ENCODE measurements around the gene HMGXB3.

HMGXB3 gene

DNA sequence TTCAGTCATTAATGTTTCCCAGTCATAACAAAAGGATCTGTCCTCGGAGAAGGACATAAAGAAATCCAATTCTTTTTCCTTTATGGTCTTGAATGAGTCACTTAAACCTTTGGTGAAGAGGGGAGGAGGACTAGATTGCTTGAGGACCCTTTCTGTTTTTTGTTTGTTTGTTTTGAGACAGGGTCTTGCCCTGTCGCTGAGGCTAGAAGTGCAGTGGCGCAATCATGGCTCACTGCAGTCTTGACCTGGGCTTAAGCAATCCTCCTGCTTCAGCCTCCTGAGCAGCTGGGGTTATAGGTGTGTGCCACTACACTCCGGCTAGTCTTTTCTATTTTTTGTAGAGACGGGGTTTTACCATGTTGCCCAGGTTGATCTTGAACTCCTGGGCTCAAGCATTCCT is 12.4 kb upstream of the HMGXB3 start:
- in situ Hi-C loops (cut with MboI; ENCODE audit: low sequenced_read_pairs) = no loop called here

DNA sequence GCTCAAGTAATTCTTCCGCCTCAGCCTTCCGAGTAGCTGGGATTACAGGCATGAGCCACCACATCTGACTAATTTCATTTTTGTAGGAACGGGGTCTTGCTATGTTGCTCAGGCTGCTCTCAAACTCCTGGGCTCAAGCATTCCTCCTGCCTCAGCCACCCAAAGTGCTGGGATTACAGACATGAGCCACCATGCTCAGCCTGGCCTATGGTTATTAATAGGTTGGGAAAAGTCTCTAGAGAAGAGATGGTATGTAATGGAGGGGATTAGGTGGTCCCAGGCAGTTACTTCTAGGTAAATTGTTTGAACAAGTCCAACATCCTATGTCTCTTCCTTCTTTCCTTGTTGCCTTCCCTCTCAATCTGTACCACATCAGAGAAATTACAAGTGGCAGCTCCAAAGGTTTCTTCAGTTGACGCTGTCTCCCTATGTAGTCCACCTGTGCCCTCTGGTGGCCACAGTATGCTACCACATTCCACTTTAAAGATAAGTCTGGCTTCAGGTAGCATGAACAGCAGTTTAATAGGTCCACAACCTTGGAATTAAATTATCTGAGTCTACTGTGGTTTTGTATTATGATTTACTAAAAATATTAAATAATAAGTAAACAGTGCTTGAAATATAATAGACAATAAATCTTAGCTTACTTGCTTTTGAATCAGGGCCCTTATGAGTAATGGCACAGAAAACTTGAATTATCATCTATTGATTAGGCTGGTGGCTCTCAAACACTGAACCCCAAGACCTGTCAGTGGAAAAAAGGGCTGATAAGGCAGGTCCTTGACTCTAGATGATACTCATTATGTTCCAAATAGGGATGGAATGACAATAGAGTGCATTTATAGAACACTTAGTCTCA is 9.8 kb upstream of the HMGXB3 start:
- in situ Hi-C loops (cut with MboI; ENCODE audit: low sequenced_read_pairs) = loop anchor here (10.0 kb wide), 2 partner anchors 156 to 356 kb away; no protein-coding TSS in a partner anchor

DNA sequence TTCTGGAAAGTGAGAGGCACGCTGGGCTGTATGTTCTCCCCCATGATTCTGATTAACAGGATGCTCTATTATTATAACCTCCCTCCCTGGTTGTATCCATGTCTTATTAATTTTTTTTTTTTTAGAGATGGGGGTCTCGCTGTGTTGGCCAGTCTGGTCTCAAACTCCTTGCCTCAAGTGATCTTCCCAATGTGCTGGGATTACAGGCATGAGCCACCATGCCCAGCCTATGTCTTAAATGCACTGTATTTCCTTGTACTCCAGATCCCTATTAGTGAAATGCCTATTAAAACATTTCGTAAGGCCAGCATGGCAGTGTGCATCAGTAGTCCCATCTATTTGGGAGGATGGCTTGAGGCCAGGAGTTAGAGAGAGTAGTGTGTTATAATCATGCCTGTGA is 7.1 kb upstream of the HMGXB3 start:
- in situ Hi-C loops (cut with MboI; ENCODE audit: low sequenced_read_pairs) = loop anchor here (10.0 kb wide), 2 partner anchors 159 to 359 kb away; no protein-coding TSS in a partner anchor

DNA sequence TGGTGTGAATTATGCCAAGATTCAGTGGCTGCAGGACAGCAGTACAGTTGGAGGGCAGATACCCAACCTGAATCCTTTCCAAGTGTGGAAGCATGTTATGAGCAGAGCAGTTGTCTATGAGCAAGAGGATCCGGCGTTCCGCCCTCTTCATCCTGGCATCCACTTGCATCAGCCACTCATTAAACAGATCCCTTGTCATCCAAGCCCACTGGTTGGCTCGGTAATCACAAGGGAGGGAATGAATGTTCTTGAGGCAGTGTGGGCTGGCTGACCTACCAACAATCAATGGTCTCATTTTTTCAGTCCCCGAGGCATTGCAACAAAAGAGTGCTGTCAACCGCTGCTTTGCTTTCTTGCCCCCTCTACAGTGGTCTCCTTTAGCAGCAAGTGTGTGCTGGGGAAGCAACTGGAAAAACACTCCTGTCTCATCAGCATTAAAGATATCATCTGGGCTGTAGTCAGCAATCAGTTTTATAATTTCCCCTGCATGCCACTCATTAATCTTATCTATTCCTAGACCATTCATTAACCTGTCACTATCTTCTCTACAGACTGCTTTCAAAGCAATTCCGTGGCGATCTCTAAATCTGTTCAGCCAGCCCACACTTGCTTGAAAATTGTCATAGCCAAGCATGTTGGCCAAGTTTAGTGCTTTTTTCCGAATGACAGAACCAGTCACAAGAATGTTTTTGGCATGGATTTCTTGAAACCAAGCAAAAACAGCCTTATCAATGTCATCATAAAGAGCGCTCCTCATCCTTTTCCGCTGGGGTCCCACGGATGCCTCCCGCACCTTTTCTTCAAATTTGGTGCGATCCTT is 4.9 kb upstream of the HMGXB3 start:
- in situ Hi-C loops (cut with MboI; ENCODE audit: low sequenced_read_pairs) = loop anchor here (10.0 kb wide), 2 partner anchors 161 to 361 kb away; no protein-coding TSS in a partner anchor

DNA sequence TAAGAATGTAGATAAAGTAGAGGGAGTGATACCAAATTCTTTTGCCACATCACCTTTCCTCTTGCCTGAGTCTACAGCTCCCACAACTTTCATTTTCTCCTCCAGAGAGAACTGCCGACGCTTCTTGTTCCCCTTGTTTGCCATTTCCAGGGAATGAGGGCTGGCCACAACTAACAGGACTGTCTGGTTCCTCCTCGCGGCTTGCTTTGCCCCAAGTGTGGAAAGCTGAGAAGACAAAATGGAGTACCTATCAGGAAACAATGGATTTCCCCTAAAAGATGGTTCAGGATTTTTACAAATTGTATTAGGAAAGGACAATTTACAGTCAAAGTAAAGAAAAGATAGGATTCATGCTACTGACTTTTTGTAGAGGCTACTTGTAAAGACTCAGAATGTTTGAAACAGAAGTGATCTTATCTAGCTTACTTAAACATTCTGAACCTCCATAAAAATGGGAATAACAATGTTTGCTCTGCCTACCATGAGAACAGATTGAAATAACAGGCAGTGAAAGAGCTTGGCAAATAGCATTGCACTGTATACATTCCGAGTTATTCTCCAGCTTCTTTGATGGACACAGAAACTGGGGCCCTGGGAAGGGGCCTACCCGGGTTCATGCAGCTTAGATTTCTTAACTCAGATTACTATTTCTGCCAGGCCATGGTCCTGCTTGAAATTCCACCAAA is 4.2 kb upstream of the HMGXB3 start:
- in situ Hi-C loops (cut with MboI; ENCODE audit: low sequenced_read_pairs) = loop anchor here (10.0 kb wide), 2 partner anchors 162 to 362 kb away; no protein-coding TSS in a partner anchor

DNA sequence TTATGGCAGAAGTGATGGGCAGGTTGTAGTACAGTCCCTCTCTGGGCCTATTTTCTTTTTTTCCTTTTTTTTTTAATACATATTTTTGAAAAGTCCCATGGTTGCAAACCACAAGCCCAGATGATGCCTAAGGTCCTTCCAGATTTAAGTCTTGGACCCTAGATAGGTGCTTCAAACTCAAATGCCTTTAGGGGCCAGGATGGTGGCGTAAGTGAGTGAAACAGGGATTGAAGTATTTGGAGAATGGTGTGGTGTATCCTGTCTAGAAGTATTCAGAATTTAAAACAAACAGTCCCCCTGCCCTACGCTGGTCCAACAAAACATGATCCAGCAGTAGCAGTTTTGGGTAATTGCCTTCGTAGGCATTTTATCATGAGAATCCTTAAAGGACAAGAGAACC is 2.3 kb upstream of the HMGXB3 start:
- in situ Hi-C loops (cut with MboI; ENCODE audit: low sequenced_read_pairs) = loop anchor here (10.0 kb wide), 2 partner anchors 163 to 363 kb away; no protein-coding TSS in a partner anchor

DNA sequence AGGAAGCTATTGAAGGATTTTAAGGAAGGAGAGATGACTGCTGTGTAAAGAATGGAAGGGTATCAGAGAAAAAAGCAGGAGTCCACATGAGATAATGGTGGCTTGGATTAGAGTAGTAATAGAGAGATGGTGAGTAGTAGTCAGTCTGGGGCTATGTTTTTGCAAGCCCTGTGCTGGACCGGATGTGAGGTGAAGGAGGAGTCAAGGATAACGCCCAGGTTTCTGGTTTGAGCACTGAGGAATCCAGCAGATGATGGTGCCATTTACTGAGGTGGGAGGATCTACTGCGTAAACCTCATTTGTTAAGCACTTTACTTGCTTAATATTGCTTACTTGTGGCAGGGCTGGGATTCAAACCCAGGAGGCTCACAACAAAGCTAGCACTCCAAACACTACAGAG is 1.2 kb upstream of the HMGXB3 start:
- in situ Hi-C loops (cut with MboI; ENCODE audit: low sequenced_read_pairs) = loop anchor here (10.0 kb wide), 2 partner anchors 165 to 365 kb away; no protein-coding TSS in a partner anchor

DNA sequence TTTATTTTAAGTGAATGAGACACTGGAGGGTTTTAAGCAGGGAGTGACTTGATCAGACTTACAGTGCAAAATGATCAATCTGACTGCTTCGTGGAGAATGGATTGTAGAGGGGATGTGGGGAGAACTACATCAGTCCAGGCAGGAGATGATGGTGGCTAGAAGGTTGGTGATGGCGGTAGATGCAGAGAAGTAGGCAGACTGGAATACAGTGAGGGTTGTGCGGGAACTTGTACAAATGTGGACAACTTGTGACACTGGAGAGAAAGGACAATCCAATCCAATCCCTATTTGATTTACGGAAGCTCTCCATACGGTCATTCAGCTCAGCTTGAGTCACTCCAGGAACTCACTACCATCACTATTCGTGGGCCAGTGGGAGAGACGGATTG is 678 bp upstream of the HMGXB3 start:
- in situ Hi-C loops (cut with MboI; ENCODE audit: low sequenced_read_pairs) = loop anchor here (10.0 kb wide), 2 partner anchors 165 to 365 kb away; no protein-coding TSS in a partner anchor

DNA sequence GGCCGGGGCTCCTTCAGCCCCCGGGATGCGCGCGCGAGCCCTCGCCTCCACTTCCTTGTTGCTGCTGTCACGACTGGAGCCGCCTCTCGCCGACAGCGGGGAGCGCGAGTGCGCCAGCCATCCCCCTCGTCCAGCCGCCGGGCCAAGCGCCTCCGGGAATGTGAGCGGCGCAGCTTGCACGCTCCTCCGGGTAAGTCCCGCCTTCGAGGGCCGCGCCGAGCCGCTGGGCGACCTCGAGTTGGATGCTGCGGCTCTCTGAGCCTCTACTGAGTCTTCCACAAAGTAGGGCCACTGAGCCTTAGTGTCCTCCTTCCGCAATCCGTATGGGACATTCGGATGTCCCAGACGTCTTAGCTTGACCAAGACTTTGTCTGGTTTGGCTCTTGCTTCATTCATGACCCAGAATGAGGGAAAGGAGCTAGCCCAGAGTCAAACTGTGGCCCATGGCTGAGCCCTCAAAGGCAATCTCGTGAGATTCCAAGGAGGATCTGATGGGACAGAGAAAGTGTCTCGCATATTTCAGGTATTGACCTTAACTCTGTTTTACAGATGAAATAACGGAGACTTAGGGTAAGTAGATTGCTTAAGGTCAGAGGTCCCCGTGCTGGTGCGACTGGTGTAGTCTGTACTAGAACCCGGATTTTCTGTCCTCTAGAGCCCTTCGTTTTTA is 586 bp downstream of the HMGXB3 start:
- in situ Hi-C loops (cut with MboI; ENCODE audit: low sequenced_read_pairs) = no loop called here

DNA sequence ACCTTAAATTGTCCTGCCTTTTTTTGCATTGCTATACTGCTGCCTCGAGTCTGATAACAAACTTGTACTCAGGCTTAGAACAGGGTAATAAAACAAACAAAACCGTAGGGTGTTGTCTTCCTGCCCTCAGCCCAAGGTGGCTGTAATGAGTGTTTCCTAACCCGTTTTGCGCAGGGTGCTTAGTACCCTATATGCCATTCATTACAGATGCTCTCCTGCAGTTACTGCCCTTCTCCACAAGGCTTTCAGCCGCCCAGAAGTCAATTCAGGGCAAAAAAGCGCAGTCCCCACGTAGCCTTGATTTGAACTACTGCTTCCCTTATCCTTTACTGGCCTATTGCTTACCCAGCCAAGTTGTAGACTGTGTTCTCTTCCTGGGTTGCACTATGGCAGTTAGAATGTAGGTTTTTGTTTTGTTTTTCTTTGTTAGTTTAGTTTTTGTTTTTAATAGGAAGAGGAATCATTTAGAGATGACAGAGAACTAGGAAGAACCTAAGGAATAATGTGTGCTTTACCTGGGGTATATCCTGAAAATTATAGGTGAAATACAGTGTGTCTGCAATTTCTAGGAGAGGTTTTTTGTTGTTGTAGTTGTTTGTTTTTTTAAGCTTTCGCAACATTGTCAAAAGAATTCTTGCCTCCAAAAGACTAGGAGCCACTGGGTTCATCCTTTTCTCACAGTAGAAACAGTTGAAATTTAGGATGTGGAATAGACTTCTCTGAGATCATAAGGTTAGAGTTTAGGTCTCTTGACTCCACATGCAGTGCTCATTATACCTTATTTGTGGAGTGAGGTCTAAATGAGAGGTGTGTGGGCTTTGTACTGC is 1.3 kb downstream of the HMGXB3 start:
- in situ Hi-C loops (cut with MboI; ENCODE audit: low sequenced_read_pairs) = no loop called here

DNA sequence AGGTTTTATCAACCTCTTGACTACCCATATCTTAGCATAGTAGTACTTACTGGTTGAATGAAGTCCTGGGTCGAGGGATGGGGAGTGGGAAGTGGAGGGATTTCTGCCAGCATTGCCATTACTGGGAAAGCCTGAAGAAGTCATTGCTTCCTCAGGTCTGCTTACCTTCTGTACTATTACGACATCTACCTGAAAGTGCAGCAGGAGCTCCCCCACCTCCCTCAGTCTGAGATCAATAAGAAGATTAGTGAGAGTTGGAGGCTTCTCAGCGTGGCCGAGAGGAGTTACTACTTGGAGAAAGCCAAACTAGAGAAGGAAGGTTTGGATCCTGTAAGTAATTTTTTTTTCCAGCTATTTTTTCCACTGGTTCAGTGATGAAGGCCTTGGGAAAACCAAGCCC is 5.8 kb downstream of the HMGXB3 start:
- in situ Hi-C loops (cut with MboI; ENCODE audit: low sequenced_read_pairs) = no loop called here

DNA sequence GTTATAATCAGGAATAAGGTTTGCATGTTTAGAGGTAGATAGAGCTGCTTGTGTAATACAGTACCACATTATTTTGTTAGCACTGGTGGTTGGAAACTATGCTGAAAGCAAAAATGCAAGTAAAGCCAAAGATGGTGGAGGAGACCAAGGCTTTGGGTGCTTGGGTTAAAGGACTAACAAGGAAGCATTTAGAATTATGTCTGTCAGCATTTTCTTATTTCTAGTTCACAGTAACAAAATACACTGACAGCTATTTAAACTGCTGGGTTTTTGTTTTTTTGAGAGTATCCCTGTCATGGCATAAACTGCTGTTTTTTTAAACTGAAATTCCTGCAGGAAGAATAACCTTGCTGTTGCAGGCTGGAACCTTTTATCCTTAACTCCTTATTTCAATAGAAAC is 6.5 kb downstream of the HMGXB3 start:
- in situ Hi-C loops (cut with MboI; ENCODE audit: low sequenced_read_pairs) = no loop called here

DNA sequence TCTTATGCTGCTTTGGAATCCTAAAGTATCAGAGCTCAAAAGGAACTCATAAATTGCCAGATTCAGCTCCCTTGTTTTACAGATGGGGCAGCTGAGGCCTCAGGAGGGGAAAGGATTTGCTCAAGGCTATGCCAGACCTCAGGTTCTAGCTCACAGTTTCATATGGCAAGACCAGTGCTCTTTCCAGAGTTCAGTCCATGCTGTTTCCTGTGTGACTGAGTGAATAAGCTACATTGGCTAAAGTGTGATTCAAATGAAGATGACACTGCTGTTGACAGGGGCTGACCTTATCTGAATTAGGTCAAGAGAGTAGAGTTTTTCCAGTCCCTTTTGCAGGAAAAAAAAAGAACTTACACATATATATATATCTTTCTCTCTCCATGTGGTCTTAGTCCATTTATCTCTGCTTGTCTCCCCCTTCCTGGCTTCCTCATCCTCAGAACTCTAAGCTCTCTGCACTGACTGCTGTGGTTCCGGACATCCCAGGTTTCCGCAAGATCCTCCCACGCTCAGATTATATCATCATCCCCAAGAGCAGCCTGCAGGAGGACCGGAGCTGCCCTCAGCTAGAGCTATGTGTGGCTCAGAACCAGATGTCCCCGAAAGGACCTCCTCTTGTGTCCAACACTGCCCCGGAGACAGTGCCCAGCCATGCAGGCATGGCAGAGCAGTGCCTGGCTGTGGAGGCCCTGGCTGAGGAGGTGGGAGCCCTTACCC is 9.3 kb downstream of the HMGXB3 start:
- in situ Hi-C loops (cut with MboI; ENCODE audit: low sequenced_read_pairs) = no loop called here

DNA sequence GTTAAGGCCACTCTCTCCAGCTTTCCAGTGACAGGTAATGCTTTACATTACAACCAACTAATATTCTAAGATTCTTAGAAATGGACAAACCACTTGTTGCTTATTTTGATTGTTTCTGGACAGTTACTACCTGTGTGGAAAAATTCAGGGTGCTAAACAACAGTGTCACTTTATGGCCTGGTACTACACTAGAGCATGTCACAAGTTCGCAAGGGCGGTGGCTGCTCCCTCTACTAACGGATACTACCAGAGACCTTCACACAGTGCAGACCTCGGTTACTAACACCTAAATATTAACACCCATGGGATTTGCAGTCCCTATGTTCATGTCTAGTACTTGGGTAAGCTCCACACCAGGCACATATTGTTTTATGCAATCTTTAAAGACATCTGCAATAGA is 13.4 kb downstream of the HMGXB3 start:
- in situ Hi-C loops (cut with MboI; ENCODE audit: low sequenced_read_pairs) = no loop called here

DNA sequence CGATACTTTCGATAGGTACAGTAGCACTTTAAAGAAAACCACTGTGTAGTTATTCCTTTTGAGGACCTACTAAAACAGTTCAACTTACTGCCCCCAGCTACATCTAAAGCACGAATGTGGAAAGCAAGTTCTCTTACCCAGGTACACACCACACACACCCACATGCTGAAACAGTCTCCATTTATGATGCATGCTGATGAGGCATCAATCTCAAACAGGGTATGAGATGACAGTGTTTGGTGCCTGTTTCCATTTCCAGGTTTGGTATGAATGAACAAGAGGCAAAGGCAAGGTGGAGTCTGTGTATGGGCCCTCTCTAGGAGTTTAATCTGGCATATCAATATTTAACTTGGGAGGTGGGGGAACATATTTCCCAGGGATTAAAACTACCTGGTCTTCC is 13.9 kb downstream of the HMGXB3 start:
- in situ Hi-C loops (cut with MboI; ENCODE audit: low sequenced_read_pairs) = no loop called here

DNA sequence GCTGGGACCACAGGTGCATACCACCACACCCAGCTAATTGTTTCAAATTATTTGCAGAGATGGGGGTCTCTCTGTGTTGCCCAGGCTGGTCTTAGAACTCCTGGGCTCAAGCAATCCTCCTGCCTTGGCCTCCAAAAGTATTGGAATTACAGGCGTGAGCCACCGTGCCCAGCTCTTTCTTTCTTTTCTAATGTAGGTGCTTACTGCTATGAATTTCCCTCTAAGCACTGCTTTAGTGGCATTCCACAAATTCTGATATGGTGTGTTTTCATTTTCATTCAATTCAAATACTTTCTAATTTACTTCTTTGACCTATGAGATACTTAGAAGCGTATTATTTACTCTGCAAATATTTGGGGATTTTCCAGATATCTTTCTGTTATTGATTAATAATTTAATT is 14.9 kb downstream of the HMGXB3 start:
- in situ Hi-C loops (cut with MboI; ENCODE audit: low sequenced_read_pairs) = no loop called here

DNA sequence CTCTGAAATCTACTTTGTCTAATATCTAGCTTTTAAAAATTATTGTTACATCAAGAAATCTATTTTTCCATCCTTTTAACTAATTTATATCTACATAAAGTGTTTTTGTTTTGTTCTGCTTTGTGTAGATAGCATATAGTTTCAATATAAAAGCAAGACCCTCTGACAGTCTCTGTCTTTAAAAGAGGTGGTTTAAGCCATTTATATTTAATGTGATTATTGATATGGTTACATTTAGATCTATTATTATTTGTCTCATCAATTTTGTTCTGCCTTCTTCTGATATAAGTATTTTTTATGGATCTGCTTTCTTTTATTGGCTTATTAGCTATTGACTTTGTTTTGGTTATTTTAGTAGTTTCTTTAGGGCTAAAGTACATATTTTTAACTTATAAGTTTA is 16.0 kb downstream of the HMGXB3 start:
- in situ Hi-C loops (cut with MboI; ENCODE audit: low sequenced_read_pairs) = no loop called here

DNA sequence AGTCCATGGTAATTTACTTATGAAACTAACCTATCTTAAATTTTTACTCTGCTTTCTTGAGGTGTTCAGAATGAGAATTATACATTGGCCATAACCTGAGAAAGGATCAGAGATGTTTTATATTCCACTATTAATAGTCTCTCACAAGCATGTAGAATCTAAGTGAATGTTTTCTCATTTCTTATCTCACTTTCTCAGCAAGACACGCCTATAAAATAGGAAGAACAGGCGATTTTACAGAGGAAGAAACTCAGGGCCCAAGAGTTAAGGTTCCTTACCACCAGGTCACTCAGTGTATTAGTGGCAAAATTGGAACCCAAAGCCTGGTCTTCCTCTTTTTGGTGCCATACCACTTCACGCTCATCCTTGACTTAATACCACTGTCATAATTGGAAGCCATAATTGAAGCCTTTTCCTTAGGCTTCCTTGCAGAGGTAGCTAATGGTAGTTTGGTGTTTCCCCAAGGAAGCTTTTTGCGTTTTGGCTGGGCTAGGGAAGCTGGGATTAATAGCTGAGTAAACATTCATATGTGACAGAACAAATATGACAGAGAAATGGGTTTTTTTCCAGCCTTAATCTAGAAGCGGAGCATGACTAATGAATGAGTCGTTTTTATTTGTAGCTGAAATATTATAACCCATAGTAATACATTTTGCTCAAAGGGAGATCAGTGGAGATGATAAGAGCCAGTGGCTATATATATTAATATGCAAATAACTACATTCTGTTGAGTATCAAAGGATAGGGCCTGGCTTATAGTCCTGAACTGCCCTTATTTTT is 16.9 kb downstream of the HMGXB3 start:
- in situ Hi-C loops (cut with MboI; ENCODE audit: low sequenced_read_pairs) = no loop called here

Data from HL-60/S4 treated with retinoic acid at 250 ng/mL for 4 days and 3 days (cell line).